Duodenal mucosa (tissue), 2 donors: ENCODE results near the gene SLC45A3.

Experiments
- H3K27ac ChIP-seq: one replicate; pipeline ENCODE4 v1.7.0; 2013; ENCODE audit warnings: low read depth, low read length
- H3K27me3 ChIP-seq, 2 donors: one replicate each; pipeline ENCODE4 v1.7.0; 2013; ENCODE audit warnings: low read length in 2 of 2, control low read depth in 1 of 2; ENCODE audit not compliant: insufficient read depth in 2 of 2, control insufficient read depth in 1 of 2
- H3K36me3 ChIP-seq, 2 donors: one replicate each; pipeline ENCODE4 v1.7.0; 2013; ENCODE audit warnings: low read length in 2 of 2, control low read depth in 1 of 2; ENCODE audit not compliant: insufficient read depth in 2 of 2, control insufficient read depth in 1 of 2
- H3K4me1 ChIP-seq, 2 donors: one replicate each; pipeline ENCODE4 v1.7.0; 2013; ENCODE audit warnings: low read length in 2 of 2, control low read depth in 1 of 2; ENCODE audit not compliant: insufficient read depth in 2 of 2, control insufficient read depth in 1 of 2
- H3K4me3 ChIP-seq, 2 donors: one replicate each; pipeline ENCODE4 v1.7.0; 2013; ENCODE audit warnings: low read length in 2 of 2, low read depth in 1 of 2
- H3K9ac ChIP-seq, 2 donors: one replicate each; pipeline ENCODE4 v1.7.0; 2013; ENCODE audit warnings: low read length in 2 of 2, low read depth in 1 of 2
- H3K9me3 ChIP-seq, 2 donors: one replicate each; pipeline ENCODE4 v1.7.0; 2013; ENCODE audit warnings: low read length in 2 of 2, control low read depth in 1 of 2; ENCODE audit not compliant: control insufficient read depth in 1 of 2

Gene SLC45A3

DNA sequence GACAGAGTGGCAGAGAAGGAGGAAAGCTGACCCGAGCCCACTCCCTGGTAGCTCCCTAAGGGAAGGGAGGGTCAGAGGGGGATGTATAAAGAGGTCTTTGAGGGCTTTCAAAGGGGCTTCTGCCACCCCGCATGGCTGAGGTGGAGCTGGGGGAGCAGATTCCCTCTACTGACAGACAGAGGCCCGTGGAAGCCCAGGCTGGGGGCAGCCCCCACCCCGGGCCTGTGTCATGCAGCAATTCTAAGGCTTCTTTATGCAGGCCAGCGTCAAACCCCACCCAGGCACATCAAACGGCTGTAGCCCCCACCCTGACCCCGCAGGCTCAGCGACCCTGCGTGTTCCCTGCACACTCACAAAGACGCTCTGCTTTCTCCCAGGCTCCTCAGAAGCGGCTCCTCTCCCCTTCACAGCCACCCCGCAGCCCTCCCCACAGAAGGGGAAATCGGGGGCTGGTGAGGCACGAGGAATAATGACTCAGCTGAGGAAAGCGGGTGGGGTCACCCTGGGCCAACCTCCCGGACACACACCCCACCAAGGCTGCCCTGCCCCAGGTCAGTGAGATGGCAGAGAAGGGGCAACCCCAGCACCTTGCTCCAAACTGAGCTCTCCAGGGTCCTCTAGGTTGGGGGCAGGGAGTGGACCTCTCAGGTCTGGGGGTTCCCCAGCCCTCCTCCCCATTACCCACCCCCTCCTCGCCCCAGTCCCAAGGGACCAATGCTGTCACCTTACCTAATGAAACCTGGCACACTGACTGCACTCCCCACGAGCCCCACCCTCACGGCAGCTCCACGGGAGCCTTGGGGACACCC lies 10.8 kb downstream of the SLC45A3 start:
- no peaks in the 10 kb centered on the region for H3K27me3 ChIP-seq
- no peak overlapping the region for H3K27ac ChIP-seq
- H3K4me3 ChIP-seq, result no peak overlapping the region
- H3K9me3 ChIP-seq, result no peaks in the 10 kb centered on the region
- H3K9ac ChIP-seq, result no peak overlapping the region
- peaks cover 70 to 83% of the 10 kb centered on the region in 2 donors for H3K4me1 ChIP-seq
- no peaks in the 10 kb centered on the region for H3K36me3 ChIP-seq

DNA sequence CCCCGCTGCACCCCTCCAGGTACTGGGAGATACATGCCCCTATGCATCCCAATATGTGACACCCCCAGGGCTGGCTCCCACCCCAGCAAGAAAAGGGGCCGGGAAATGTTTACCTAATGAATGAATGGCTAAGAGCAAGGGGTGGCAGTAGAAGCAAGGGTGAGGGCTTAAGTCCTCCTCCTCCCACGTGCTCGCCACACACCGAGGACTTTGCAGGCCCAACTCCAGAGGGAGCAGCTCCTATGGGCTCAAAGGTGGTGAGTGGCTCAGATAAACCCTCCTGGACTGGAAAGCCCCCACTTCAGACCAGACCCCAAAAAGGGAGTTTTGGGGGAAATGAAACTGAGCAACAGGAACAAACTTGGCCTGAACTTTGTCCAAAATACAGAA lies 11.4 kb downstream of the SLC45A3 start:
- Histone ChIP-seq H3K9ac (no peak overlapping the region), H3K4me1 (peaks cover 76 to 88% of the 10 kb centered on the region in 2 donors), H3K36me3 (no peaks in the 10 kb centered on the region), H3K27me3 (no peaks in the 10 kb centered on the region), H3K4me3 (no peak overlapping the region), H3K9me3 (no peaks in the 10 kb centered on the region), H3K27ac (no peak overlapping the region)

DNA sequence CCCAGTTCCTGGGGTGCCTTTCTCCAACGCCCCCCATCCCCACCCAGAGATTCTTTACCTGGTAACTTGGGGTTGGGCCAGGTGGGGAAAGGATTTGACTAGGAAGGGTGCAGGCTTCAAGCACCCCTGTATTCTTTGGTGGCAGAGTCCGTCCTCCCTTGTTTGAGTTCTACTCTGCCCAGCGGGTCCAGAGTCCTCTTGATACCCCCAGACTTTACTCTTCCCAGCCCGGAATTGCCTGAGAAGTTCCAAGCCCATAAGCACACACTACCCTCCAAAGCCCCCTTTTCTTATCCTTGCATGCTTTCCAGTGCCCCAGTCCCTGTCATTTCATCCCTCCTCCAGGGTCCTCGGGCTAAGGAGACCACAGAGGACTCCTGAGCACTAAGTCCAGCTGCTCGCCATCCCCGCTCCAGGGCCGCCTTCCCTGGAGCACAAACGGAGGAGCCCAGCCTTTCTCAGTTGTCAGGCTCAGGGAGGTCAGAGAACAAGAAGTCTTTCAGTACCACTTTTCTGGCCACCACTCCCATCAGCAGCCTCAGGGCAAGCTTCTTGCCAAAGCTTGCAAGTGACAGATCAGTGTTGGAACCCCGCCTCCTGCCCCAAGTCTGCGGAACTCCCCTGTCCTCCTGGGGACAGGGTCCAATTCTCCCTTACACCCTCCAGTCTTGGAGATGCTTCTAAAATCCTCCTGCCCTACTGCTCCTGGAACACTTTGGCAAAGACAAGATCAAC lies 12.2 kb downstream of the SLC45A3 start:
- peaks cover 0 to 3% of the 10 kb centered on the region in 2 donors for H3K36me3 ChIP-seq
- no peak overlapping the region for H3K9ac ChIP-seq
- peaks cover 73 to 86% of the 10 kb centered on the region in 2 donors for H3K4me1 ChIP-seq
- H3K9me3 ChIP-seq, result no peaks in the 10 kb centered on the region
- H3K27ac ChIP-seq, result no peak overlapping the region
- H3K4me3 ChIP-seq, result peak overlapping the region; percentile 19 to 26
- no peaks in the 10 kb centered on the region for H3K27me3 ChIP-seq

DNA sequence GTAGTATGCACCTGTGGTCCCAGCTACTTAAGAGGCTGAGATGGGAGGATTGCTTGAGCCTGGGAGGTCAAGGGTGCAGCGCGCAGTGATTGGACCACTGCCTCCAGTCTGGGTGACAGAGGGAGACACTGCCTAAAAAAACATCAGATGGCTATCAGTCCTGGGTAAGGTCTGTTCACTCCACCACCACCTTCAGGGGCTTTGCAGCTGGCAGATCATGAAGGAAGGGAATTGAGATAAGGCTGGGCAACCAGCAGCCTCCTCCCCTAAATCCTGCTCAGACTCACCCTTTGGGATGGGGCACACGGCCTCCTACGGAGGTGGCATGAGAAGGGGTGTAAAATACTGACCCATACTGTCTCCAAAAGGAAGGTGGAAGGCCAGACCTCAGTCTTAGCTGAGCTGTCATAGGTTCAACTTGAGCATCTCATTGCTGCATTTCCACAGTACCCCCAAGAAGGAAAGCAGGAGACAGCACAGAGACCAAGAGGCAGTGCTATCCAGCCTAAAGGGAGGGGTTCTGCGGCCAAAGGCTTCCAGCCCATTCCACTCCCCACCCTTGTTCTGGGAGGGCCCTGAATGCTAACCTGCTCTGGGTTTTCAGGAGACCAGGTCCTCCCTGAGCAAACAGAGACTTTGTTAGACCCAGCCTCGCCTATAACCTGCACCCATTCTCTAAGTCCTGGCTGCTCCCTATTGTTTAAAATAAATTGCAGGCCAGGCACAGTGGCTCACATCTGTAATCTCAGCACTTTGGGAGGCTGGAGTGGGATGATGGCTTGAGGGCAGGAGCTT lies 13.7 kb downstream of the SLC45A3 start:
- H3K9ac ChIP-seq, result no peak overlapping the region

GRCh38 chr1:205665201-205666045 lies 14.9 kb downstream of the SLC45A3 start:
- Histone ChIP-seq H3K9ac (peak overlapping the region; percentile 5 to 38), H3K27ac (no peak overlapping the region), H3K4me1 (peaks cover 61 to 66% of the 10 kb centered on the region in 2 donors), H3K4me3 (no peak overlapping the region), H3K27me3 (no peaks in the 10 kb centered on the region), H3K36me3 (peaks cover 0 to 4% of the 10 kb centered on the region in 2 donors), H3K9me3 (no peaks in the 10 kb centered on the region)

More for the DNA sequence above, 13.7 kb downstream of the SLC45A3 start:
- H3K27me3 ChIP-seq, result no peaks in the 10 kb centered on the region
- no peak overlapping the region for H3K4me3 ChIP-seq
- peaks cover 61 to 73% of the 10 kb centered on the region in 2 donors for H3K4me1 ChIP-seq
- peaks cover 0 to 3% of the 10 kb centered on the region in 2 donors for H3K36me3 ChIP-seq
- H3K9me3 ChIP-seq, result no peaks in the 10 kb centered on the region
- H3K27ac ChIP-seq, result peak overlapping the region; percentile 45

DNA sequence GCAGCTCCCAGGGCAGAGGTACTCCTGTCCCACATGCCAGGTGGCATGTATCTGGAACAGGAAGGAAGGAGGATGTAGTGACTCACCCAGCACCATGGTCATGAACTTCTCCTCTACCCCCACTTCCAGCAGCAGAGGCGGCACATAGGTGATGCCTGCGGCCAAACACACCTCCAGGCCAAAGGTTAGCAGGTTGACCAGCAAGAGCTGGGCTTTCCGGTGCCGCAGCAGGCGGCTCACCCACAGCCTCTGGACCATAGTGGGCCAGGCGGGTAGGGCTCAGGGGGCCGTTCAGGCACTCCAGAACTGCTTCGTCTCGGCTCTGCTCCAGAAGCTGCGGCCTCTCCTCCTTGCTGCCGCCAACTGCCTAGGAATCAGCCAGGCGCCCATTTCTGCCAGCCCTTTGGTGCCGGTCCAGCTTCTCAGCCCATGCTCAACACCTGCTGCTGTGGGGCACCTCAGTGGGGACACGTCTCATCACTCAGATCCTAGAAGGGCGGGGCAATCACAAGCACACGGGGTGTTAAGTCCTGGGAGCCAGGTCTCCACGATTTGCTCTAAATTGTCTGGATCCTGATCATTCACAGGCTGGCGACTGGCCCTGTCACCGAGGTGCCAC lies 15.8 kb downstream of the SLC45A3 start:
- H3K27ac ChIP-seq, result peak overlapping the region; percentile 36
- peak overlapping the region; percentile 27 to 51 for H3K9ac ChIP-seq
- no peaks in the 10 kb centered on the region for H3K9me3 ChIP-seq
- peak overlapping the region; percentile 35 to 48 for H3K4me3 ChIP-seq
- H3K36me3 ChIP-seq, result peaks cover 0 to 8% of the 10 kb centered on the region in 2 donors
- no peaks in the 10 kb centered on the region for H3K27me3 ChIP-seq
- H3K4me1 ChIP-seq, result peaks cover 55 to 59% of the 10 kb centered on the region in 2 donors

DNA sequence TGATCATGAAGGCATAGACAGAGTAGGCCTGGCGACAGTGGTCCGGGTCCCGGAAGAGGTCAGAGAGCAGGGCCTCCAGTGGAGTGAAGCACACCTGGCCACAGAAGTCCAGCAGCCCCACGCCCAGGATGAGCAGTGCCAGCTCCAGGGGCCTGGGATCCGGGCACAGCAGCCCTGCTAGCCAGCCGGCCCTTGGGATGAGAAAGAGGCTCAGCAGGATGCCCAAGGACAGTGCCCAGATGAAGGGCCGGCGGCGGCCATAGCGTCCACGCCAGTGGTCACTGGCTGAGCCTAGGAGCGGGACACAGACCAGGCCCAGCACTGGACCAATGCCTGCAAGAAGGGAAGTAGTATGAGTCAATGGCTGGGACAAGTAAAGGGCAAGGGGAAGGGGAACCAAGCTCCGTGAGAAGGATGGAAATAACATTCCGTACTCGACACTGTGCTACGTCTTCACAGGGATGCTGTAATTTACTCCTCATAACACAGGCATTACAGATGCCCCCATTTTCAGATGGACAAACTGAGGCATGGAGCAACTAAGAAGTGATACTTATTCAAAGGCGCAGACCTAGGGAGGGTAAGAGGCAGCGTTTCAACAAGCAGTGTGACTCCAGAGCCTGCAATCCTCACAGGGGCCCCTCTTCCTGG lies 16.9 kb downstream of the SLC45A3 start:
- H3K4me1 ChIP-seq, result peaks cover 44 to 48% of the 10 kb centered on the region in 2 donors
- H3K36me3 ChIP-seq, result peaks cover 0 to 12% of the 10 kb centered on the region in 2 donors
- no peak overlapping the region for H3K9ac ChIP-seq
- no peaks in the 10 kb centered on the region for H3K9me3 ChIP-seq
- H3K27ac ChIP-seq, result no peak overlapping the region
- H3K27me3 ChIP-seq, result no peaks in the 10 kb centered on the region
- no peak overlapping the region for H3K4me3 ChIP-seq

DNA sequence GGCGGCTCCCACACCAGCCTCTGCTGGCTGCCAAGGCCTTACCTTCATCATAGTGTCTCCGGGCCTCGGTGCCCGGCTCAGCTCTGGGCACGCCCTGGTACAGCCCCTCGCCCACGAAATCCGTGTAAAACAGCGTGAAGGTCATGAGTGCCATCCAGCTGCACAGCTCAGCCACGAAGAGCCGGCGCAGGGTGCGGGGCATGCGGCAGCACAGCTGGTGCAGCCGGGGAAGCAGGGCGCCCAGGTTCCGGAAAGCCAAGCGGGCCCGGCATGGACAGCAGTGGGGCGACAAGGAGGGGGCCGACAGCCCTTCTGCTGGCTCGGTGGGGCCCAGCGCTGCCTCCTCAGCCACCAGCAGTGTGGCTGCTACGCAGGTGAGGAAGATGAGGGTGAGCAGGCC lies 17.5 kb downstream of the SLC45A3 start:
- Histone ChIP-seq H3K9me3 (no peaks in the 10 kb centered on the region), H3K4me3 (no peak overlapping the region), H3K27me3 (no peaks in the 10 kb centered on the region), H3K27ac (no peak overlapping the region), H3K9ac (no peak overlapping the region), H3K4me1 (peaks cover 38 to 42% of the 10 kb centered on the region in 2 donors), H3K36me3 (peaks cover 0 to 12% of the 10 kb centered on the region in 2 donors)
